ENCODE measurements around the gene TRPV6. TPM values are rescaled to one million over a fixed set of nuclear protein-coding genes. Genes with fewer than 3 reads are reported as not detected.

TRPV6 gene
- polyA plus RNA-seq, 1 donor from 2014 or later, result 0.30 TPM

- Histone ChIP-seq H3K79me2 (replicated peaks; ENCODE audit: insufficient read depth, low read length) (no peaks in the 10 kb centered on the region), H4K20me1 (ENCODE audit: insufficient read depth) (no peaks in the 10 kb centered on the region), H3F3A (ENCODE audit: insufficient read depth, low read length, poor library complexity, severe bottlenecking) (no peaks in the 10 kb centered on the region), H3K27ac (ENCODE audit: low read length) (peak within 1 kb of the TSS; percentile 55), H3K9ac (ENCODE audit: low read length) (peak within 1 kb of the TSS; percentile 73), H2AFZ (ENCODE audit: low read depth, low read length) (peak within 1 kb of the TSS; percentile 58), H3K4me3 (ENCODE audit: low read length) (peak within 1 kb of the TSS; percentile 75), H3K4me2 (ENCODE audit: low read length) (peak within 1 kb of the TSS; percentile 76), H3K27me3 (ENCODE audit: insufficient read depth, low read depth, low read length) (no peaks in the 10 kb centered on the region), H3K9me2 (ENCODE audit: insufficient read depth, low read length) (no peaks in the 10 kb centered on the region), H3K36me3 (ENCODE audit: insufficient read depth, low read length) (no peaks in the 10 kb centered on the region), H3K9me3 (ENCODE audit: low read length) (no peaks in the 10 kb centered on the region)
- TF ChIP-seq RAD21 (conservative IDR thresholded peaks at IDR 0.05) (no peak), REST (IDR thresholded peaks at IDR 0.05; ENCODE audit: borderline replicate concordance) (peak; percentile 17)
Measured at GRCh38 chr7:142854372-142855113, 31.0 kb downstream of the TRPV6 start, which contains the start of gene EPHB6. EPHB6 (plus strand) TSS chr7:142855076; CDS start chr7:142863228, 8,152 bp downstream.

- TF ChIP-seq EZH2 (IDR thresholded peaks at IDR 0.05; ENCODE audit: borderline replicate concordance, insufficient read depth, low read length, poor library complexity, severe bottlenecking) (no peak), CTCF (IDR thresholded peaks at IDR 0.05; ENCODE audit: poor library complexity, severe bottlenecking) (peak; percentile 95), SMC3 (conservative IDR thresholded peaks at IDR 0.05; ENCODE audit: poor library complexity) (peak; percentile 93), MXI1 (conservative IDR thresholded peaks at IDR 0.05; ENCODE audit: poor library complexity, severe bottlenecking) (no peak), EP300 (conservative IDR thresholded peaks at IDR 0.05; ENCODE audit: poor library complexity, severe bottlenecking) (peak; percentile 31), POLR2AphosphoS5 (IDR thresholded peaks at IDR 0.05) (peak; percentile 34), RAD21 (conservative IDR thresholded peaks at IDR 0.05) (peak; percentile 89), REST (IDR thresholded peaks at IDR 0.05; ENCODE audit: borderline replicate concordance) (no peak), TAF1 (IDR thresholded peaks at IDR 0.05; ENCODE audit: low read depth) (peak; percentile 13)
- no peaks in the 10 kb centered on the region for H3K27me3 ChIP-seq (ENCODE audit: insufficient read depth, low read depth, low read length)
- H3K9ac ChIP-seq (ENCODE audit: low read length), result peak overlapping the region; percentile 73
- no peaks in the 10 kb centered on the region for H3K9me3 ChIP-seq (ENCODE audit: low read length)
- H3K4me3 ChIP-seq (ENCODE audit: low read length), result peak overlapping the region; percentile 75
- H3K4me2 ChIP-seq (ENCODE audit: low read length), result peak overlapping the region; percentile 76
- peak overlapping the region; percentile 58 for H2AFZ ChIP-seq (ENCODE audit: low read depth, low read length)
- H3K27ac ChIP-seq (ENCODE audit: low read length), result peak overlapping the region; percentile 55
- no peaks in the 10 kb centered on the region for H3F3A ChIP-seq (ENCODE audit: insufficient read depth, low read length, poor library complexity, severe bottlenecking)
- no peaks in the 10 kb centered on the region for H3K36me3 ChIP-seq (ENCODE audit: insufficient read depth, low read length)
- H4K20me1 ChIP-seq (ENCODE audit: insufficient read depth), result no peaks in the 10 kb centered on the region
- H3K79me2 ChIP-seq (replicated peaks; ENCODE audit: insufficient read depth, low read length), result no peaks in the 10 kb centered on the region
- H3K9me2 ChIP-seq (ENCODE audit: insufficient read depth, low read length), result no peaks in the 10 kb centered on the region
Measured at GRCh38 chr7:142853739-142854371, 31.7 kb downstream of the TRPV6 start.
